ENCODE data around the gene STAG1. TPM values are rescaled to one million over a fixed set of nuclear protein-coding genes. Genes with fewer than 3 reads are reported as not detected.

The STAG1 gene
- polyA plus RNA-seq, 1 donor from 2014 or later, result 30.8 TPM

DNA sequence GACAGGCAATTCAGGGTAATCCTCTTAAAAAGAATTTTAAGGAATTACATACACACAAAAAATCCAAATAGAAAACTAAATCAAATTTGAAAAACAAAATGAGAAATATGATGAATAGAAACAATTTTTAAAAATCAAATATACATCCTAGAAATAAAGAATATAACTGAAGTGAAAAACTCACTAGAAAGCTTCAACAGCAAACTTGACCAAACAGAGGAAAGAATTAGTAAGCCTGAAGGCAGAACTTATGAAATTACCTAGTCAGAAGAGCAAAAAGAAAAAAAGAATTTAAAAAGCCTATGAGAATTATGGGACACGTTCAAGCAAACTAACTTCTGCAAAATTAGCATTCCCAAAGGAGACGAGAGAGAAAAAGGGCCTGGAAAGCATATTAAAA lies 296.0 kb downstream of the STAG1 start:
- Histone ChIP-seq H3K9me3 (ENCODE audit: low read length) (peaks cover 7% of the 10 kb centered on the region), H4K20me1 (ENCODE audit: insufficient read depth) (no peaks in the 10 kb centered on the region), H3K9me2 (ENCODE audit: insufficient read depth, low read length) (no peaks in the 10 kb centered on the region), H3K27ac (ENCODE audit: low read length) (no peak overlapping the region), H3K36me3 (ENCODE audit: insufficient read depth, low read length) (peaks cover 6% of the 10 kb centered on the region), H3K9ac (ENCODE audit: low read length) (no peak overlapping the region), H3K27me3 (ENCODE audit: insufficient read depth, low read depth, low read length) (no peaks in the 10 kb centered on the region), H3K4me3 (ENCODE audit: low read length) (no peak overlapping the region), H3F3A (ENCODE audit: insufficient read depth, low read length, poor library complexity, severe bottlenecking) (no peaks in the 10 kb centered on the region), H3K4me2 (ENCODE audit: low read length) (no peak overlapping the region), H2AFZ (ENCODE audit: low read depth, low read length) (no peak overlapping the region), H3K79me2 (replicated peaks; ENCODE audit: insufficient read depth, low read length) (no peaks in the 10 kb centered on the region)
- TF ChIP-seq RAD21 (conservative IDR thresholded peaks at IDR 0.05), result no peak

- Histone ChIP-seq H3K79me2 (replicated peaks; ENCODE audit: insufficient read depth, low read length) (no peaks in the 10 kb centered on the region), H3K4me2 (ENCODE audit: low read length) (no peak overlapping the region), H3K9me2 (ENCODE audit: insufficient read depth, low read length) (no peaks in the 10 kb centered on the region), H2AFZ (ENCODE audit: low read depth, low read length) (no peak overlapping the region), H3K27ac (ENCODE audit: low read length) (no peak overlapping the region), H3K9ac (ENCODE audit: low read length) (no peak overlapping the region), H3K27me3 (ENCODE audit: insufficient read depth, low read depth, low read length) (no peaks in the 10 kb centered on the region), H3K9me3 (ENCODE audit: low read length) (no peaks in the 10 kb centered on the region), H3K4me3 (ENCODE audit: low read length) (no peak overlapping the region), H4K20me1 (ENCODE audit: insufficient read depth) (no peaks in the 10 kb centered on the region), H3F3A (ENCODE audit: insufficient read depth, low read length, poor library complexity, severe bottlenecking) (no peaks in the 10 kb centered on the region), H3K36me3 (ENCODE audit: insufficient read depth, low read length) (no peaks in the 10 kb centered on the region)
- TF ChIP-seq EP300 (conservative IDR thresholded peaks at IDR 0.05; ENCODE audit: poor library complexity, severe bottlenecking), result no peak
- no peak for TF ChIP-seq MXI1 (conservative IDR thresholded peaks at IDR 0.05; ENCODE audit: poor library complexity, severe bottlenecking)
- no peak for TF ChIP-seq REST (IDR thresholded peaks at IDR 0.05; ENCODE audit: borderline replicate concordance)
- TF ChIP-seq TAF1 (IDR thresholded peaks at IDR 0.05; ENCODE audit: low read depth), result no peak
- no peak for TF ChIP-seq POLR2AphosphoS5 (IDR thresholded peaks at IDR 0.05)
- TF ChIP-seq, protein P1, sequence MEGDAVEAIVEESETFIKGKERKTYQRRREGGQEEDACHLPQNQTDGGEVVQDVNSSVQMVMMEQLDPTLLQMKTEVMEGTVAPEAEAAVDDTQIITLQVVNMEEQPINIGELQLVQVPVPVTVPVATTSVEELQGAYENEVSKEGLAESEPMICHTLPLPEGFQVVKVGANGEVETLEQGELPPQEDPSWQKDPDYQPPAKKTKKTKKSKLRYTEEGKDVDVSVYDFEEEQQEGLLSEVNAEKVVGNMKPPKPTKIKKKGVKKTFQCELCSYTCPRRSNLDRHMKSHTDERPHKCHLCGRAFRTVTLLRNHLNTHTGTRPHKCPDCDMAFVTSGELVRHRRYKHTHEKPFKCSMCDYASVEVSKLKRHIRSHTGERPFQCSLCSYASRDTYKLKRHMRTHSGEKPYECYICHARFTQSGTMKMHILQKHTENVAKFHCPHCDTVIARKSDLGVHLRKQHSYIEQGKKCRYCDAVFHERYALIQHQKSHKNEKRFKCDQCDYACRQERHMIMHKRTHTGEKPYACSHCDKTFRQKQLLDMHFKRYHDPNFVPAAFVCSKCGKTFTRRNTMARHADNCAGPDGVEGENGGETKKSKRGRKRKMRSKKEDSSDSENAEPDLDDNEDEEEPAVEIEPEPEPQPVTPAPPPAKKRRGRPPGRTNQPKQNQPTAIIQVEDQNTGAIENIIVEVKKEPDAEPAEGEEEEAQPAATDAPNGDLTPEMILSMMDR (IDR thresholded peaks at IDR 0.05; ENCODE audit: poor library complexity, severe bottlenecking), result no peak
- no peak for TF ChIP-seq RAD21 (conservative IDR thresholded peaks at IDR 0.05)
- TF ChIP-seq SMC3 (conservative IDR thresholded peaks at IDR 0.05; ENCODE audit: poor library complexity), result no peak
- TF ChIP-seq EZH2 (IDR thresholded peaks at IDR 0.05; ENCODE audit: borderline replicate concordance, insufficient read depth, low read length, poor library complexity, severe bottlenecking), result no peak
Observed at GRCh38 chr3:136444581-136444980, 307.6 kb downstream of the STAG1 start.

- H3K4me3 ChIP-seq (ENCODE audit: low read length), result no peak overlapping the region
- H3K36me3 ChIP-seq (ENCODE audit: insufficient read depth, low read length), result no peaks in the 10 kb centered on the region
- H3F3A ChIP-seq (ENCODE audit: insufficient read depth, low read length, poor library complexity, severe bottlenecking), result no peaks in the 10 kb centered on the region
- H3K9me2 ChIP-seq (ENCODE audit: insufficient read depth, low read length), result no peaks in the 10 kb centered on the region
- H3K9me3 ChIP-seq (ENCODE audit: low read length), result no peaks in the 10 kb centered on the region
- TF ChIP-seq REST (IDR thresholded peaks at IDR 0.05; ENCODE audit: borderline replicate concordance), result no peak
- no peak for TF ChIP-seq SMC3 (conservative IDR thresholded peaks at IDR 0.05; ENCODE audit: poor library complexity)
- TF ChIP-seq TAF1 (IDR thresholded peaks at IDR 0.05; ENCODE audit: low read depth), result no peak
- no peak for TF ChIP-seq RAD21 (conservative IDR thresholded peaks at IDR 0.05)
- no peak for TF ChIP-seq MXI1 (conservative IDR thresholded peaks at IDR 0.05; ENCODE audit: poor library complexity, severe bottlenecking)
- no peak for TF ChIP-seq EP300 (conservative IDR thresholded peaks at IDR 0.05; ENCODE audit: poor library complexity, severe bottlenecking)
- TF ChIP-seq EZH2 (IDR thresholded peaks at IDR 0.05; ENCODE audit: borderline replicate concordance, insufficient read depth, low read length, poor library complexity, severe bottlenecking), result no peak
- no peak overlapping the region for H3K9ac ChIP-seq (ENCODE audit: low read length)
- no peaks in the 10 kb centered on the region for H4K20me1 ChIP-seq (ENCODE audit: insufficient read depth)
- H2AFZ ChIP-seq (ENCODE audit: low read depth, low read length), result no peak overlapping the region
- no peaks in the 10 kb centered on the region for H3K79me2 ChIP-seq (replicated peaks; ENCODE audit: insufficient read depth, low read length)
- no peaks in the 10 kb centered on the region for H3K27me3 ChIP-seq (ENCODE audit: insufficient read depth, low read depth, low read length)
- no peak overlapping the region for H3K27ac ChIP-seq (ENCODE audit: low read length)
- H3K4me2 ChIP-seq (ENCODE audit: low read length), result no peak overlapping the region
Observed at GRCh38 chr3:136437043-136437442, 315.1 kb downstream of the STAG1 start.

Measured in neural cell (in vitro differentiated cells).